Ovary (tissue), 9 donors: ENCODE data around the gene SHMT2. TPM values are rescaled to one million over a fixed set of nuclear protein-coding genes. Genes with fewer than 3 reads are reported as not detected.

ENCODE experiments used
- DNase-seq, 5 donors: peaks; one replicate each; pipeline ENCODE4 v3.0.0-alpha.2; 2019 to 2020
- H3K27ac ChIP-seq, 2 donors: fragments of 200-600 bp; one replicate each; pipeline versions ENCODE4 v1.5.1 to v1.8.0; 2019 to 2022
- H3K27me3 ChIP-seq: fragments of 200-600 bp; one replicate; pipeline ENCODE4 v1.8.0; 2022
- H3K36me3 ChIP-seq: fragments of 200-600 bp; sonication (generic); one replicate; pipeline ENCODE4 v1.5.1; 2019
- H3K4me1 ChIP-seq: one replicate; pipeline ENCODE4 v1.8.1; 2013; ENCODE audit warnings: mild to moderate bottlenecking, moderate library complexity; ENCODE audit not compliant: insufficient read depth
- H3K4me3 ChIP-seq: fragments of 200-600 bp; sonication (generic); one replicate; pipeline ENCODE4 v1.5.1; 2017
- H3K9me3 ChIP-seq, 2 donors: fragments of 200-600 bp in 1 of 2; sonication (generic) in 1 of 2; one replicate each; pipeline versions ENCODE4 v1.5.1 to v1.8.1; 2013 to 2019; ENCODE audit warnings: mild to moderate bottlenecking in 1 of 2, moderate library complexity in 1 of 2
- EP300 ChIP-seq: sonication (generic); formaldehyde crosslinking; IDR thresholded peaks from one replicate; pipeline ENCODE4 v1.6.1; 2017; ENCODE audit warnings: antibody characterized with exemption
- POLR2A ChIP-seq: fragments of 450-650 bp; IDR thresholded peaks from one replicate; pipeline ENCODE4 v1.6.1; 2017; ENCODE audit warnings: antibody characterized with exemption, mild to moderate bottlenecking, moderate library complexity
- WGBS, 3 donors: extraction: QIAGEN DNeasy Blood & Tissue Kit in 1 of 3; methylation state at CpG; one replicate each; pipeline versions ENCODE4 v1.1.5 to v1.1.7; 2013 to 2017; 5-methylcytosine and 5-hydroxymethylcytosine counted together
- intact Hi-C, 4 donors: fragments of 100-400 bp; cut with DNase I; formaldehyde crosslinking; loops; one replicate each; pipeline versions ENCODE4 v1.11.0 to v1.15.1; 2022 to 2023
- polyA plus RNA-seq, 2 donors: library from polyadenylated mRNA; stranded (reverse); fragments of 200-250 nt in 1 of 2; fragments of 350-450 nt in 1 of 2; fragmentation: Illumina TruSeq in 1 of 2; extraction: RNeasy Lipid Tissue Mini Kit (QIAGEN cat#74804) in 1 of 2; gene quantifications; one replicate each; pipeline ENCODE4 v1.2.3, GENCODE V29; 2013 to 2014
- total RNA-seq, 7 donors: library from RNA; depleted of rRNA in 2 of 7; stranded (reverse); fragments of >200 nt in 2 of 7; fragmentation: NEBNext Ultra II Directional in 3 of 7; extraction: Animal tissue kit (Norgen Biotek cat#: 25700) in 3 of 7; gene quantifications; one replicate each; pipeline versions ENCODE4 v1.1.0 to v1.2.4, GENCODE V29; 2016 to 2023
- TF ChIP-seq, protein P1 (sequence below), 3 donors: fragments of 450-650 bp in 2 of 3; fragments of 200-600 bp in 1 of 3; IDR thresholded peaks; one replicate each; pipeline versions ENCODE4 v1.5.1 to v1.8.0; 2016 to 2022; ENCODE audit warnings: antibody characterized with exemption in 3 of 3, mild to moderate bottlenecking in 1 of 3
- donor health status: DM: no; HTN: no; CAD: no; lungs with moderate emphysema.
- donor health status: DM: no; HTN: no; CAD: no.
- donor health status: Bipolar disorder and iron deficiency.
- donor health status: DM: yes; HTN: yes; CAD: no.
- donor health status: DM: no; HTN: no; CAD: no.
- donor health status: DM: yes; HTN: yes; CAD: no.

SHMT2 gene
- total and polyA plus RNA-seq, 9 donors = 23.0 to 185 (median 42.0) TPM

- intact Hi-C loops = loop anchor here in 3 of 4 donors (2.0 to 5.0 kb wide), 3 partner anchors 56 to 116 kb away; partner anchors contain the start of gene LRP1 (in 1 of the 3)
- peaks cover 2% of the 10 kb centered on the region for H3K36me3 ChIP-seq
- no peaks in the 10 kb centered on the region for H3K9me3 ChIP-seq
- H3K27ac ChIP-seq = no peak overlapping the region
- peak; percentile 67 to 87 (median 83) for DNase-seq
- H3K4me1 ChIP-seq = no peaks in the 10 kb centered on the region
- H3K27me3 ChIP-seq = no peaks in the 10 kb centered on the region
- H3K4me3 ChIP-seq = no peak overlapping the region
- WGBS, 3 donors = 65 to 66% (median 65%) methylated on average over 13 of the region's 13 CpGs
- TF ChIP-seq EP300 (no peak), POLR2A (peak; percentile 13)
- TF ChIP-seq, protein P1, sequence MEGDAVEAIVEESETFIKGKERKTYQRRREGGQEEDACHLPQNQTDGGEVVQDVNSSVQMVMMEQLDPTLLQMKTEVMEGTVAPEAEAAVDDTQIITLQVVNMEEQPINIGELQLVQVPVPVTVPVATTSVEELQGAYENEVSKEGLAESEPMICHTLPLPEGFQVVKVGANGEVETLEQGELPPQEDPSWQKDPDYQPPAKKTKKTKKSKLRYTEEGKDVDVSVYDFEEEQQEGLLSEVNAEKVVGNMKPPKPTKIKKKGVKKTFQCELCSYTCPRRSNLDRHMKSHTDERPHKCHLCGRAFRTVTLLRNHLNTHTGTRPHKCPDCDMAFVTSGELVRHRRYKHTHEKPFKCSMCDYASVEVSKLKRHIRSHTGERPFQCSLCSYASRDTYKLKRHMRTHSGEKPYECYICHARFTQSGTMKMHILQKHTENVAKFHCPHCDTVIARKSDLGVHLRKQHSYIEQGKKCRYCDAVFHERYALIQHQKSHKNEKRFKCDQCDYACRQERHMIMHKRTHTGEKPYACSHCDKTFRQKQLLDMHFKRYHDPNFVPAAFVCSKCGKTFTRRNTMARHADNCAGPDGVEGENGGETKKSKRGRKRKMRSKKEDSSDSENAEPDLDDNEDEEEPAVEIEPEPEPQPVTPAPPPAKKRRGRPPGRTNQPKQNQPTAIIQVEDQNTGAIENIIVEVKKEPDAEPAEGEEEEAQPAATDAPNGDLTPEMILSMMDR (IDR thresholded peaks at IDR 0.05) = peak; percentile 58 to 92 (median 91)
Measured at GRCh38 chr12:57182918-57183575, 46.5 kb upstream of the SHMT2 start.

- TF ChIP-seq POLR2A (no peak), EP300 (no peak)
- TF ChIP-seq, protein P1 (IDR thresholded peaks at IDR 0.05) = no peak
- Histone ChIP-seq H3K9me3 (no peaks in the 10 kb centered on the region), H3K4me1 (no peaks in the 10 kb centered on the region), H3K27ac (no peak overlapping the region), H3K36me3 (peaks cover 2% of the 10 kb centered on the region), H3K4me3 (no peak overlapping the region), H3K27me3 (no peaks in the 10 kb centered on the region)
- intact Hi-C loops = loop anchor here in 3 of 4 donors (2.0 to 5.0 kb wide), 3 partner anchors 57 to 117 kb away; partner anchors contain the start of gene LRP1 (in 1 of the 3)
- DNase-seq = no peak
- 85 to 90% (median 89%) methylated on average over 21 to 22 of the region's 22 CpGs for WGBS, 3 donors
Measured at GRCh38 chr12:57183939-57184725, 45.4 kb upstream of the SHMT2 start.

DNA sequence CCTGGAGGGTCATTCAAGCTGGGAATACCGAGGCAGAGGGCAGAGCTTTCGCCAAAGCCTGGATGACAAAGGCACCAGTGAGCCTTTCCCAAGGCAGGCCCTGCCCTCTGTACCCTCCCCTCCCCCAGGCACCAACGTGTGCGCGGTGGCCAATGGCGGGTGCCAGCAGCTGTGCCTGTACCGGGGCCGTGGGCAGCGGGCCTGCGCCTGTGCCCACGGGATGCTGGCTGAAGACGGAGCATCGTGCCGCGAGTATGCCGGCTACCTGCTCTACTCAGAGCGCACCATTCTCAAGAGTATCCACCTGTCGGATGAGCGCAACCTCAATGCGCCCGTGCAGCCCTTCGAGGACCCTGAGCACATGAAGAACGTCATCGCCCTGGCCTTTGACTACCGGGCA, 44.1 kb upstream of the SHMT2 start:
- no peak overlapping the region for H3K27ac ChIP-seq
- DNase-seq = no peak
- no peak overlapping the region for H3K4me3 ChIP-seq
- peaks cover 2% of the 10 kb centered on the region for H3K36me3 ChIP-seq
- TF ChIP-seq POLR2A (no peak), EP300 (no peak)
- TF ChIP-seq, protein P1 (IDR thresholded peaks at IDR 0.05) = no peak
- H3K27me3 ChIP-seq = no peaks in the 10 kb centered on the region
- intact Hi-C loops = loop anchor here in 1 of 4 donors (5.0 kb wide), 1 partner anchor 113 kb away; no protein-coding TSS in a partner anchor
- 85 to 92% (median 89%) methylated on average over 23 to 25 of the region's 25 CpGs for WGBS, 3 donors
- no peaks in the 10 kb centered on the region for H3K4me1 ChIP-seq
- H3K9me3 ChIP-seq = no peaks in the 10 kb centered on the region

DNA sequence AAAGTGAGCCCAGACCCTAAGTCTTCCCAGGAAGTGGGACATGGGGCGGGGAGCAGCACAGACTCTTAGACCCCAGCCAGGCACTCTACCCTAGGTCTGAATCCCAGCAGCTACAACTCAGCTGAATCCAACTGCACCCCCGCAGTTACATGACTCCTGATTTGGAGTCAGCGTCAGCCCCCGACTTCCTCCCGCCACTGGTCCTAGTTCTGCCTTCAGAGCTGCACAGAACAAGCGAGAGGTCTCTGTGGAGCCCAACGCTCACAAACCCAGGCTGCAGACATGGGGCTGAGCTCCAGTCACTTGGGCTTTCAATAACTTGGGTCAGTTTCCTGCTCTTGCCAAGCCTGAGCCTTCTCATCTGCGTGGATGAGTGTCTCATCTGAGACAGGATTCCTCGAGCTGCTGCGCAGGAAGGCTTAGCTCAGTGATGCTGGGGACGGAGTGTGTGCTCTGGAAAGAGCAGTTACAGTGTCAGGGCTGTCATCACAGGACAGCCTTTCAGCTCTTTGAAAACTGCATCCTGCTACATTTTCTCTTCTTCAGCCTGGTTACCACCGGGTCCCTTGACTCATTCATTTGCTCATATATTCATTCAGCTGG, 43.5 kb upstream of the SHMT2 start:
- Histone ChIP-seq H3K4me3 (no peak overlapping the region), H3K36me3 (peaks cover 2% of the 10 kb centered on the region), H3K9me3 (no peaks in the 10 kb centered on the region), H3K27me3 (no peaks in the 10 kb centered on the region), H3K4me1 (no peaks in the 10 kb centered on the region), H3K27ac (no peak overlapping the region)
- intact Hi-C loops = loop anchor here in 1 of 4 donors (5.0 kb wide), 1 partner anchor 114 kb away; no protein-coding TSS in a partner anchor
- 77 to 82% (median 80%) methylated on average over 12 of the region's 12 CpGs for WGBS, 3 donors
- TF ChIP-seq, protein P1 (IDR thresholded peaks at IDR 0.05) = no peak
- TF ChIP-seq POLR2A = no peak
- TF ChIP-seq EP300 = no peak
- DNase-seq = no peak
